NCI-H1105 (cell line): Measurements from ENCODE around the gene PDE6B.

Experiments
- DNase-seq: peaks from one replicate; lab custom pipeline; 2025; lab: John Stamatoyannopoulos, UW

The PDE6B gene

DNA sequence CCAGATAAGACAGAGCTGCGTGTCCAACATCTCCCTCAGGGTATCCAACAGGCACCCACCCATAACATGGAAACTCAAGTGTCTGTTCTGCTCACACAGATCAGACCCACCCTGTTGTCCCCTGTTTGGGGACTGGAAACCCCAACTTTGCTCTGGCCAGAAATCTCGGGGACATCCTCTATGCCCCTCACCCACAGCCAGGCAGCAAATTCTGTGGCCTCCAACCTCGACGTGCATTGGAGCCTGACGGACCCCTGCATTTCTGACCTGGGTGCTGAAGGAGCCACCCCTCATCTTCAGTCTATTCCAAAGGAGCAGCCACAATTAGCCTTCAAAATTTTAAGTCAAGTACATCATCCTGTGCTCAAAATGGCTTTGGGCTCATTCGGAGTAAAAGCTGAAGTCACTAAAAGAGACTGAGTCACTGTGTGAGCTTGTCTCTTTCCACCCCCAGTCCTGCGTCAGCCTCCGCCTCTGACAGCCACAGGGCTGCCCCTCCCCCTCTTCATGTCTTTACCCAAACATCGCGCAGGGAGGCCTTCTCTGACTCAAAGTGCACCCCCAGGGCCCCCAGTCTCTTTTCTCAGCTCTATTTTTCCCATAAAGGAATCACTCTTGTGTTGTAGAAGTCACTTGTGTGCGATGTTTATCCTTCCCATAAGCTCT lies 24.4 kb upstream of the PDE6B start:
- no peak for DNase-seq

- no peak for DNase-seq
Observed at GRCh38 chr4:601612-602558, 23.5 kb upstream of the PDE6B start.

GRCh38 chr4:602559-602942 lies 22.8 kb upstream of the PDE6B start:
- DNase-seq, result no peak

DNA sequence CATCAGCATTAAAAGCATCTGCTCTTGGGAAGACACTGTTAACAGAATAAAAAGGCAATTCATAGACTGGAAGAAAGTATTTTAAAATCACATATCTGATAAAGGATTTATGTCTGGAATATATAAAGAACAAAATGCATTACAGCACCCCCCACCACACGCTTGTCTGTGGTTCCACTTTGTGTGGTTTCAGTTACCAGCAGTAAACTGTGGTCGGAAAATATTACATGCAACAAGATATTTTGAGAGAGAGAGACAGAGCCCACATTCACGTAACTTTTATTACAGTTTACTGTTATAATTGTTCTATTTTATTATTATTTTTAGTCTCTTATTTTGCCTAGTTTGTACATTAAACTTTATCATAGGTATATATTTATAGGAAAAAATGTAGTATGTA lies 21.2 kb upstream of the PDE6B start:
- no peak for DNase-seq

- DNase-seq, result no peak
Observed at GRCh38 chr4:605702-606425, 19.5 kb upstream of the PDE6B start.

DNA sequence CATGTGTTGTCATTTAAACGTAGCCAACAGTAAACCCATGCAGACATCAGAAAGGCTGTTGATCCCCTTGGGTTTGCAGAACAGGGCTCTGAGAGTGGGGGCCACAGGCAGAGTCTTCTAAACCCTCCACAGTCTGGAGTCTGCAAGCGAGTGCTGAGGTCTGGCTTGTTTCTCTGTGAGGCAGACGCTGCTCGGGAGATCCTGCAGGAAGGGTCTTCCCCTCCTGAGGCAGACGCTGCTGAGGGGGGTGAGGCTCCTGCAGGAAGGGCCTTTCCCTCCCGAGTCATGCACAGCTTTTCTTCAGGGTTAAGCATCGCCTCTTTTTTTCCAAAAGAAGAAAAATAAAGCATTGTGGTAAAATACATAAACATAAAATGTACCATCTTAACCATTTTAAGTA lies 17.1 kb upstream of the PDE6B start:
- DNase-seq, result no peak

GRCh38 chr4:609400-610050 lies 15.8 kb upstream of the PDE6B start:
- no peak for DNase-seq

GRCh38 chr4:610411-611261 lies 14.7 kb upstream of the PDE6B start:
- DNase-seq, result no peak

DNA sequence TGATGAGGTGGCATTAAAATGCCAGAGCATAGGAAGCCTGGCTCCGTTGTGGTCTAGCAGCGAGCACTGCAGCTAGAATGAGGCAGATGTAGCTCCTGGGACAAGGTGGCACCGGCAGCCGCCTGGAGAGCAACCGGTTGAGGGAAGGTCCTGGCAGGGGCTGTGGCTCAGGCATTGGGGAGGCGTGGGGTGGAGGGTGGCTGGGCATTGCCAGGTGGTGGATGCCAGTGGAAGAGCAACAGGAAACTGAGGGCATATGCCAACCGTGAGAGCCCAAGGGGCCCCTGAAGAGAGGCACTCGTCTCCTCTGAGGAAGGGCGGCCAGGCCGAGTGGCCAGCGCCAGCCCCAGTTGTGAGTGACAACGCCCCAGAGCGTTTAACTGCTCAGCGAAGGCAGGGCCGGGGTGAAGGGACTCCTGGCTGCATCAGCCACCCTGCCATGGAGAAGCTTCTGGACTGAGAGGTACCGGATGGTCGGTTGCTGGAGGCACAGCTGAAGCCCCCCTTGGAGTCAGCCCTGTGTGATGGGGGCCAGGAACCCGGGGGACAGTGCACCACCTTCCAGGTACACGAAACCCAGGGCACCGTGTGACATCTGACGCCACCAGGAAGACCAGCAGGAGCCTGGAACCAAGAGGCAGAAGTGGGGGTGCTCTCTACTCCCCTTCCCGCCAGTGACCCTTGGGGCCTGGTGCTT lies 13.2 kb upstream of the PDE6B start:
- no peak for DNase-seq

DNA sequence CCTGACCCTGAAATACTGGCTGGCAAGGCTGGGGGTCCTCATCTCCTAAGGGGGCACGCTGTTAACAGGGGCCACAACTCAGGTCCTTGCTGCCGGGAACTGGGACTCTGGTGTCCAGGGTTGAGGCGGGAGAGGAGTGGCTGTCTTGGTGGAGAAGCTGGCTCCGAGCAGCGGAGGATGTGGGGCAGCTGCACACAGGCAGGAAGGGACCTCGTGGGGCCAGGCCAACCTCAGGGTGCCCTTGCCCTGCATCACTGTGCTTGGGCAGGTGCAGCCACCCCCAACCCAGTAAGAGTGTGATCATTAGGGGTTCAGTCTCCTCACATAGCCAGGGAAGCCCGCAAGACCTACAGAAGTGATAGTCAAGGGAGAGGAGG lies 12.6 kb upstream of the PDE6B start:
- DNase-seq, result no peak

DNA sequence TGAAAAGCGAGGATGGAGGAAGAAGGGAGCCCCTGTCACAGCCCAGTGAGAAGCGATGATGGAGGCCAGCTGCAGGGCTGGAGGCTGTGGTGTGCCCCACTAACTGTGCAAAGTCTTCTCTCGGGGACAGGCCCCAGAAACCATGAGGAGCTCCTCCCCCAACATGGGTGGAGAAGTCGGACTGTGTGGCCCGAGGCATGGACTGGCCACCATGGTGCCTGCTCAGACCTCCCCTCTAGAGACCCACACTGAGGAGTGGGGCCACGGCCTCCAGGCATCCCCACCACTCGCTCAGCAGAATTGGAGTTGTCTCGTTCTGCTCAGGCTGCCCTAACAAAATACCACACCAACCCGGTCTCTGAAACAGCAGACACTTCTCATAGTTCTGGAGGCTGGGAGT lies 12.2 kb upstream of the PDE6B start:
- DNase-seq, result no peak

DNA sequence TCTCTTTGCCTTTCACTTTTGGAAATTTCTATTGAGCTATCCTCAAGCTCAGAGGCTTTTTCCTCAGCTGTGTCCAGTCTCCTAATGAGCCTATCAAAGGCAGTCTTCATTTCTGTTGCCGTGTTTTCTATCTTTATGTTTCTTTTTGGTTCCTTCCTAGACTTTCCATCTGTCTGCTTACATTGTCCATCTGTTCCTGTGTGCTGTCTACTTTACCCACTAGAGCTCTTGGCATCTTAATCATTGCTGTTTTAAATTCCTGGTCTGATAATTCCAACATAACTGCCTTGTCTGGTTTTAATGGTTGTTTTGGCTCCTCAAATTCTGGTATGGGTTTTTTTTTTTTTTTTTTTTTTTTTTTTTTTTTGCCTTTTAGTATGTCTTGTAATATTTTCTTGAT lies 9.3 kb upstream of the PDE6B start:
- no peak for DNase-seq

DNA sequence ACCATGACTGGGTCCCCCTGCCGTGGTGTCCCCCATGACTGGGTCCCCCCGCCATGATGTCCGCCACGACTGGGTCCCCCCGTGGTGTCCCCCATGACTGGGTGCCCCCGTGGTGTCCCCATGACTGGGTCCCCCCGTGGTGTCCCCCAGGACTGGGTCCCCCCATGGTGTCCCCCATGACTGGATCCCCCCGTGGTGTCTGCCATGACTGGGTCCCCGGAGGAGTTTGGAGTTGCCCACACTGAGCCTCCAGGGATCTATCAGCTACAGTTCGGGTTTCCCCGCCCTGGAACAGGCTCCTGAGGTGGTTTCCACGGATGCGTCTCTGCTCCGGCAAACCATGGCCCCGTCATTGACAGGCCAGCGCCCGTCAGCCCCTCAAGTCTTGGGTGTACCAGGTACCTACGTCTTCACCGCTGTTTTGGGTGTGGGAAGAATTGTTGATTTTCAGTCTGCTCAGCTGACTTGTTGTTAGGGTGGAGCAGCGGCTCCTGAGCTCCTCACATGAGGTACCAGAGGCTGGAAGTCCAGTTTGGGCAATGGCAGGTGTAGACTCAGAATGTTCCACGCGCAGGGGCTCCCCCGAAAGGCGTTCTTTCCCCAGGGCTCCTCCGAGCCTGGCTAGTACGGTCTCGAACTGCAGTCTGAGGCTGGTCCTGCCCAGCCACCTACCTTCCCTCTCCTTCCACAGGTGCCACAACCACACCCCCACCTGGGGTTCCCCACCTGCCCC lies 8.3 kb upstream of the PDE6B start:
- no peak for DNase-seq

DNA sequence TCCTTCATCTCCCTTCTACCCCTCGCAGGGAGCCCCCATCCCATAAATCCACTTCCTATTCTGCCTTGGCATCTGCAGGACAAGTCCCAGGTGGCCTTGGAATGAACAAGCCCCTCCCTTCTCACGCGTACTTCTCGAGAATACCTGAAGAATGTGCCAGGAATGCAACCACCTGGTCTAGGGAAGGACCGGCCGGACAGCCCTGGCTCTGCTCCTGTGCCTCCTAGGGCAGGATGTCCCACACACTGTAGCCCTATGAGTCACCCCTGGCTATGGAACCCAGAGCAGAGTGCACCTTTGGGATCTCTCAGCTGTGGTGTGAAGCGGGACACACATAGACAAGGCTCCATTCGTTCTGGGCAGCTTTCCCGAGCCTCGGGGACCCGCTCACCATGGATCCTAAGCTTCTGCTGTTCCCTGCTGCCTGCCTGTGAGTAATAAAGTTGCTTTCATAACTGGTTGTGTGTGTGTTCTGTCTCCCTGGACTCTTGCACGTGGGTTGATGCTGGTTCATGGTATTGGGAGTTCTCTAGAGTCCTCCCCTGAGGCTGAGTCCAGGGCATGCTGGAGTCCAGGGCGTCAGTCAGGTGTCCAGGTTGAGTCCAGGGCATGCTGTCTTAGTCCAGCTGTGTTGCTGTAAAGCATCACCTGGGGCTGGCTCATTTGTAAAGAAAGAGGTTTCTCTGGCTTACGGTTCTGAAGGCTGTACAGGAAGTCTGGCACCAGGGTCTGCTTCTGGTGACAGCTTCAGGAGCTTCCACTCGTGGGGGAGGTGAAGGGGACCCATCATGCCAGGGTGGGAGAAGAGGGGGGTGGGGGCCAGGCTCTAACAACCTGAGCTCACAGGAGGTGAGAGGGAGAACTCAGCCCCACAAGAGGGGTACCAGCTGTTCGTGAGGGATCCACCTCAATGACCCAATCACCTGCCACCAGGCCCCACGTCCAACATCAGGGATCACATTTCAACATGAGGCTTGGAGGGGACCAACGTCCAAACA lies 7.4 kb upstream of the PDE6B start:
- DNase-seq, result no peak

- no peak for DNase-seq
Observed at GRCh38 chr4:620201-620600, 5.2 kb upstream of the PDE6B start.

GRCh38 chr4:620851-621261 lies 4.5 kb upstream of the PDE6B start:
- no peak for DNase-seq

DNA sequence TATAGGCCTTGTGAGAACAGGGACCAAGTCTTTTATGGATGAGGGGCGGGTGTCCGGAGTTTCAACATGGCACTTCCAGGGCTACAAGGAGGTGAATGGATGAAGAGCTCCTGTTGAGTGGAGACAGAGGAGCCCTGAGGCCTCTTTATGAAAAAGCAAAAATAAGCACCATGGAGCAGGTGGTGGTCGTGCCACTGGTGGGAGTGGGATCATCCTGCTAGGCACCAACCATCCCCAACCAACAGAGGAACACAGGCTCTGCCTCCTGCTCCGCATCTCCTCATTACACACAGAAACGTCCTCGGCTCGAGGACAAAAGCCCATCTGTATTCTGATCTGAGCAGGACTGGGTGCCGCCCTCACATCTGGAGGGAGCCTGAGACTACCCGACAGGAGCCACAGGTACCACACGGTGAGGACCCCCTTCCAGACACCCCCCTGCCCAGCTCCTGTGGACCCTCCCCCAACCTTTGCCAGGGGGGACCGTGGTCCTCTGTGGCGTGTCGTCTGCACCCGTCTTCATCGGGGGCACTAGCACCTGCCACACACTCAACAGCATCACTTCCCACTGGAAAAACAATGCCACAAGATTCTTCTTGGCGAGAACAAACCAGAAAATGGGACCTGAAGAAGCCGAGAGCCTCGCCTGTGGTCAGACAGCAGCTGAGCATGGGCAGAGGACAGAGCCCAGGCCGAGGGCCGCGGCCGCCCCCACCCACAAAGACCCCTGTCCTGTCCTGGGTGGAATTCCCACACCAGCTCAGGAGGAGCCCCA lies 3.9 kb upstream of the PDE6B start:
- no peak for DNase-seq
